ENCODE results near the gene STX8. TPM values are rescaled to one million over a fixed set of nuclear protein-coding genes. Genes with fewer than 3 reads are reported as not detected.

The STX8 gene
- total RNA-seq, 2 experiments from 2014 or later, result 57.9 to 74.2 TPM

DNA sequence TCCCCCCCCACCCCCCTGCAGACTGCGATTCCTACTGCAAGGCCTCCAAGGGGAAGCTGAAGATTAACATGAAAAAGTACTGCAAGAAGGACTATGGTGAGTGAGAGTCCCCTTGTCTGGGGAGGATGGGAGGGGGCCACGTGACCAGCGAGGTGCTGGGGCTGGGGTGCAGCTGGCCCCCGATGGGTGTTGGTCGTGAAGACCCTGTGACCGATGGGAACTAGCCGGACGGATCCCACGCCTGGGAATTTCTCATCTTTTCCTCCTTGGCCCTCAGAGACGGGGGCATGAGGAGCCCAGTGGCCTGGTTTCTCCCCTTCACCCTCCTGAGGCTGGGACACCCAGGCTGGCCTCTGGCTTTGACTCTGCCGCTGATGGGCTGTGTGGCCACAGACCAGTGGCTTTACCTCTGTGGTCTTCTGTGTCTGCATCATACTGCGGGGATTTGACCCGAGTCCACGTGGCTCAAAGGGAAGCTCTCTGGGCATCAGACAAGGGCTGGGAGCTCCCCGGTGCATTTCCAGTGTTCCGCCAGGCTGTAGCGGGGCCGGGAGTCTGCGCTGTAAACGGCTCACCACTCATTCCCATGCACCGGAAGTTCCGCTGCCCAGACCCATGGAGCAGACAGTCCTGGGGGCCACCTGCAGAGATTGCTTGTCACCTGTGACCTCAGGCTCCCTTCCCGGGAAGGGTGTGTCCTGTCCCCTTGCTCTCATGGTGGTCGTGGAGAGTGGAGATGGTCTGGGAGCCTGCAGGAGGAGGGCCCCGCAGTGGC, 354.3 kb downstream of the STX8 start:
- no peak overlapping the region for H3K27ac Mint-ChIP-seq
- H3K27me3 Mint-ChIP-seq, result no peaks in the 10 kb centered on the region
- no peak for DNase-seq
- CTCF ChIA-PET, result no interaction called here
- no peaks in the 10 kb centered on the region for H3K4me1 Mint-ChIP-seq
- no peak overlapping the region for H3K4me3 Mint-ChIP-seq
- no peak for ATAC-seq
- peaks cover 3% of the 10 kb centered on the region for H3K9me3 Mint-ChIP-seq (ENCODE audit: low read depth)
- H3K36me3 Mint-ChIP-seq, result no peaks in the 10 kb centered on the region

DNA sequence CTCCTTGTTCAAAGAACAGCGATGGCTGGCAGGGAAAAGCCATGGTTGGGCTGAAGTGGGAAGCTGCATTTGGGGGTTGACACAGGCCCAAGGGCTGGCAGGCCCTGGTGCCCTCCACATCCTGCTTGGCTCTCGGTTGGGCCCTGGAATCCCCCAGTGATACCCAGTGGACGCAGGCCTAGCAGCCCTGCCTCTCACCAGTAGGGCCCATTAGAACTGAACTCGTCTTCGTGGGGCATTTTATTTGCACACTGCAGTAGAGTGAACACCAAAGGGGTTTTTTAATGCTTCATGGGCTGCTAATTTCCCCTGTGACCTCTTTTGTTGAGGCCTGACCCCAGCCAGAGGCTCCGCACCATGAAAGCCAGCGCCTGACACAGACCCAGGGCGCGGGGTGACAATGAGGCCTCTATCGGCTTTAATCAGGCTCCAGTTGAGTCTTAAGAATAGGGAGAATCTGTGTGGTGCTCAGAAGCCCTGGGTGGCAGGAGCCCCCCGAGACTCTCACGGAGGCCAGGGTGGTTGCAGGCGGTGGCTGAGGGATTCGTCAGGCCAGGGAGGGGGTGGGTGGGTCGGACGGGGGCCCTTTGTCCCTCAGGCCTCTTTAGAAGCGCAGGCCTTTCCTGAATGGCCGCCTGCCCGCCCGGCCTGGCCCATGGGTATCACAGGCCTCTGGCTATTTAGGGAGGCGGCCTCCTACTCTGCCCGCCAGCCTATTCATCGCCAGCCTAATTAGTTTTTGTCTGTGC, 355.0 kb downstream of the STX8 start:
- DNase-seq (no peak), ATAC-seq (no peak)
- no peaks in the 10 kb centered on the region for H3K4me1 Mint-ChIP-seq
- H3K27me3 Mint-ChIP-seq, result no peaks in the 10 kb centered on the region
- peaks cover 10% of the 10 kb centered on the region for H3K9me3 Mint-ChIP-seq (ENCODE audit: low read depth)
- CTCF ChIA-PET, result no interaction called here
- H3K4me3 Mint-ChIP-seq, result no peak overlapping the region
- H3K27ac Mint-ChIP-seq, result no peak overlapping the region
- H3K36me3 Mint-ChIP-seq, result no peaks in the 10 kb centered on the region

- no peaks in the 10 kb centered on the region for H3K4me1 Mint-ChIP-seq
- no peak for ATAC-seq
- no peak for DNase-seq
- H3K9me3 Mint-ChIP-seq (ENCODE audit: low read depth), result peaks cover 15% of the 10 kb centered on the region
- H3K36me3 Mint-ChIP-seq, result no peaks in the 10 kb centered on the region
- CTCF ChIA-PET, result no interaction called here
- no peak overlapping the region for H3K4me3 Mint-ChIP-seq
- H3K27me3 Mint-ChIP-seq, result no peaks in the 10 kb centered on the region
- H3K27ac Mint-ChIP-seq, result no peak overlapping the region
Observed at GRCh38 chr17:9219631-9220397, 355.8 kb downstream of the STX8 start.

DNA sequence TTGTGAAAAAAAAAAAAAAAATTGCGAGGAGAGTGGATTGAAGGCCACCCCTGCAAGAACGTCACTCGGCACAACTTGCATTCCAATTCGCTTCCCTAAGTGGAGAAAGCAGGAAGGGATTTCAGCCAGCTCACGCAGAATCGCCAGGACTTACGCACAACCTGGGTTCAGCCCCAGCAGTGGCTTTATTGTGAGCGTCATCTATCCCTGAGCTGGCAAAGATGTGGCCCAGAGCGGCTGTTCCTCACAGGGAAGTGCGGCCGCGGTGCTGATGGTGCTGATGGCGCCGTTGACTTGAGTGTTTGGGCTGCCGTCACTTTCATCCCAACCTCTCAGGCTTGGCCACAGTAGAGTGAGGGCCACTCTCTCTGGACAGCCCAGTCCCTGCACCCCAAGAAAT, 356.7 kb downstream of the STX8 start:
- no peak overlapping the region for H3K4me3 Mint-ChIP-seq
- H3K9me3 Mint-ChIP-seq (ENCODE audit: low read depth), result peaks cover 15% of the 10 kb centered on the region
- no peaks in the 10 kb centered on the region for H3K27me3 Mint-ChIP-seq
- H3K27ac Mint-ChIP-seq, result no peak overlapping the region
- H3K4me1 Mint-ChIP-seq, result no peaks in the 10 kb centered on the region
- CTCF ChIA-PET, result no interaction called here
- DNase-seq, result no peak
- no peak for ATAC-seq
- H3K36me3 Mint-ChIP-seq, result no peaks in the 10 kb centered on the region

DNA sequence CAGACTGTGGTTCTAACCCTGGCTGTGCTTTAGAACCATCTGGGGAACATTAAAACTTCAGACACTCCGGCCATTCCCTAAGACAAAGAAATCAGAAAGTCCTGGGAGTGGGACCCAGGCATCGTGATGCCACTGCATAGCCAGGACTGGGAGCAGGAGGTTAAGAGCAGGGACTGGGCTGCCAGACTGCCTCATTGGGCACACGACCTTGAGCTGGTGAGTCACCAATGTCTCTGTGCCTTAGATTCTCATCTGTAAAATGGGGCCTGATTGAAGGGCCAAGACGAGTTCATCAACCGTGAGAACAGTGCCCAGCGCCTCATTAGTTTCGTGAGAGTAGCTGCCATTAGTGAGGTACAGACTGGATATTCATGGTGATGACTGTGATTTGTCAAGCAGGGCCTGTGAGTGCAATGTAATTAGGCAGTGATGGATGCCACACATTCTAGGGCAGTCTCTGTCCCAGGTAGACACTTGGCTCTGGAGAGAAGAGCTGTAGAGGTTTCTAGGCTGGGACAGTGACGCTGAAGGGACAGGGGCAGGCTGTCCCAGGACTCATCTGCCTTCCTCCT, 357.5 kb downstream of the STX8 start:
- ATAC-seq (no peak), DNase-seq (no peak)
- Mint-ChIP-seq H3K4me3 (no peak overlapping the region), H3K27ac (no peak overlapping the region), H3K9me3 (ENCODE audit: low read depth) (peaks cover 17% of the 10 kb centered on the region), H3K36me3 (no peaks in the 10 kb centered on the region), H3K27me3 (no peaks in the 10 kb centered on the region), H3K4me1 (no peaks in the 10 kb centered on the region)
- CTCF ChIA-PET, result no interaction called here

- Mint-ChIP-seq H3K4me1 (no peaks in the 10 kb centered on the region), H3K27me3 (no peaks in the 10 kb centered on the region), H3K4me3 (no peak overlapping the region), H3K9me3 (ENCODE audit: low read depth) (peaks cover 17% of the 10 kb centered on the region), H3K36me3 (no peaks in the 10 kb centered on the region), H3K27ac (no peak overlapping the region)
- DNase-seq (no peak), ATAC-seq (no peak)
- CTCF ChIA-PET, result no interaction called here
Observed at GRCh38 chr17:9217151-9218056, 358.2 kb downstream of the STX8 start.

DNA sequence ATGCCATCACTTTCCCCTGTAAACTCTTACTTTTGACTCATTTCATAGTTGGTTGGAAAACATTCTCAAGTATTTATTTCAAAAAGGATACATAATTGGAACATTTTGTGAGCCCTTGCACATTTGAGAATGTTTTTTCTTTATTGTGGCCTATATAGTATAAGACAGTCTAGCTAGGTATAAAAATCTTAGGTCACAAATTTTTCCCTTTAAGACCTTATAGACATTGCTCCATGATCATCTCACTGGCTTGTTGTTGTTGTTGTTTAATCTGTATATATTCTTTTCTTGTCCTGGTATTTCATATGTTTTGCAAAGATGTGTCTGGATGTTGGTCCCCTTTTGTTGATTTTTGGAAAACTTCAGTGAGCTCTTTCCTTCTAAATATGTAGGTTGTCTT, 360.2 kb downstream of the STX8 start:
- CTCF ChIA-PET, result no interaction called here
- Mint-ChIP-seq H3K36me3 (no peaks in the 10 kb centered on the region), H3K27me3 (no peaks in the 10 kb centered on the region), H3K4me1 (no peaks in the 10 kb centered on the region), H3K27ac (no peak overlapping the region), H3K4me3 (no peak overlapping the region), H3K9me3 (ENCODE audit: low read depth) (peaks cover 17% of the 10 kb centered on the region)
- DNase-seq (no peak), ATAC-seq (no peak)

DNA sequence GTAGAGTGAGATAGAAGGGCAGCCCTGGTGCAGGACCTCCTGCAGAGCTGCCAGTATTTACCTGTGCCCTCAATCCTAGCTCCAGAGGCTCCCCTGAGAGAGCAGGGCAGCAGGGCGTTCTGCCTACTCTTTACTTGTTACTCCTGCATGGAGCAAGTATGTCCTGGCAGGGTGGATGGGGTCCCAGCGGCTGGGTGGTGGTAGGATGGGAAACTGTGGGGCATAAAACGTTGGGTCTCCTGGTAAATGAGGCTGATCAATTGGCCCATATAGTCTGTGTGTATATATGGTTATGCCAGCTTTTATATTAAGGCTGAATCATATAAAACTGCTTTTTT, 362.3 kb downstream of the STX8 start:
- ATAC-seq, result no peak
- Mint-ChIP-seq H3K36me3 (no peaks in the 10 kb centered on the region), H3K27me3 (peaks cover 2% of the 10 kb centered on the region), H3K4me3 (no peak overlapping the region), H3K4me1 (no peaks in the 10 kb centered on the region), H3K27ac (no peak overlapping the region), H3K9me3 (ENCODE audit: low read depth) (peaks cover 17% of the 10 kb centered on the region)
- CTCF ChIA-PET, result no interaction called here
- DNase-seq, result no peak

DNA sequence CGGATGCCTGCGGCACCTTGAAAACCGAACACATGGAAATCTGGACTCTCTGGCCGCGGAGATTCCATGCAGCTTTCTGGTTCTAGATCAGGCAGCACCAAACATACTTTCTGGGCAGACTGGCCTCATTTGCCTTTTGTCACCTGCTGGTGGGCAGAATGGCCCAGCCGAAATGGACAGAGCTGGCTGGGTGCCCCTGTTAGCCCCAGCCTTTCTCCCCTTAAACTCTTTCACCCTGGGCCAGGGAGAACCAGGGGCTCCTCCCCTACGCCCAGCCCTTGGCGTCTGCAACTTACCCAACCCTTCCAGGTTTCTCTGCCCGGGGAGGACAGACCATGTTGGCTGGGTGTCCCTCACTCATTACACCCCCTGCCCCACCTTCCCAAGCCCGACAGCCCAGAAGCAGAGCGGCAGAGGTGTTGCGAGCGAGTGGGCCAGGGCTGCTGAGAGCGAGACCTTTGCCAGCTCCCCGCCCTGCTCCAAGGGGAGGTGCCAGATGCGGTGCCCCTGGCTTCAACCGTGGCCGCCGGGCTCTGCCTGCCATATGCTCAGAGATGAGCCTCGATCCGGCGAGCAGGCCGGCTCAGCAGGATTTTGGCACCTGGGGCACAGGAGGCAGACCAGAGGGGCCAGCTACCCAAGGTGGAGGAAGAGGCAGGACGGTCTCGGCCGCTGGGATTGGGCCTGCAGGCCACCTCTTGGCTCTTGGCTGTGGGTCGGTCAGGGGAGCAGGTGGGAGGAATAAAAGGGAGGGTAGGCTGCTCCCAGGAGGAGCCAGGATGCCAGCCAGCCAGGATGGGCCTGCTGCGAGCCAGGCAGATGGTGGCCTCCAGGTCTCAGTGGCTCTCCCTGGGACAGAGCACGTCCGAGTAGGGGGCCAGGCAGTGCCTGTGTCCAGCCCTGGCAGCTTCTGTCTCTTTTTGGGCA, 363.0 kb downstream of the STX8 start:
- Mint-ChIP-seq H3K27ac (no peak overlapping the region), H3K4me1 (no peaks in the 10 kb centered on the region), H3K9me3 (ENCODE audit: low read depth) (peaks cover 17% of the 10 kb centered on the region), H3K27me3 (peaks cover 2% of the 10 kb centered on the region), H3K4me3 (no peak overlapping the region), H3K36me3 (no peaks in the 10 kb centered on the region)
- no peak for ATAC-seq
- no peak for DNase-seq
- CTCF ChIA-PET, result no interaction called here

GRCh38 chr17:9211133-9211765, 364.4 kb downstream of the STX8 start:
- no peak for DNase-seq
- CTCF ChIA-PET, result no interaction called here
- Mint-ChIP-seq H3K27me3 (peaks cover 2% of the 10 kb centered on the region), H3K36me3 (no peaks in the 10 kb centered on the region), H3K9me3 (ENCODE audit: low read depth) (peaks cover 13% of the 10 kb centered on the region), H3K4me3 (no peak overlapping the region), H3K4me1 (no peaks in the 10 kb centered on the region), H3K27ac (no peak overlapping the region)
- no peak for ATAC-seq

DNA sequence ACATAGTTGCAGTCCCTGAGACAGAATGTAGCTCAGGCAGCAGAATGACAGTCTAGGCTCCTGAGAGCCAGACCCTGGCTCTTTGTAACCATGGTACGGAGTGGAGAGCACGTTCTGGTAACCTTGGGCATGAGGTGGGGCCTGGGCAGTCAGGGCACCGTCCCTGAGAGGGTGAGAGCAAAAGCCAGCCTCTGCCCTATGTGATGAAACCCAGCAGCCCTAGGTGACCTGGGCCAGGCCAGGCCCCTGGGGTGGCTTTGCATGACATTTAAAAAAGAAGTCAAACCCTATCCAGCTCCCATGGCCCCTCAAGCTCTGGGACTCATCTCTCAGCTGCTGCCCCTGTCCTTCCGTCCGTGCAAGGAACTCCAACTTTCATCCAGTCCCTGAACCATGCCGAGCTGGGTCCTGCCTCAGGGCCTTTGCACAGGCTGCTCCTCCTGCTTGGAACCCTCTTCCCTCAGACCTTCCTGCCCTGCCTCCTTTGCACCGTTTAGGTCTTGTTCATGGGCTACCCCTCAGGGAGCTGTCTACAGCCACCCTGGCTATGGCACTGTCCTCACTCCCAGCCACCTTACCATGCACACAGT, 365.7 kb downstream of the STX8 start:
- ATAC-seq (no peak), DNase-seq (no peak)
- Mint-ChIP-seq H3K4me3 (no peak overlapping the region), H3K9me3 (ENCODE audit: low read depth) (peaks cover 2% of the 10 kb centered on the region), H3K36me3 (no peaks in the 10 kb centered on the region), H3K4me1 (no peaks in the 10 kb centered on the region), H3K27me3 (peaks cover 5% of the 10 kb centered on the region), H3K27ac (no peak overlapping the region)
- CTCF ChIA-PET, result no interaction called here

DNA sequence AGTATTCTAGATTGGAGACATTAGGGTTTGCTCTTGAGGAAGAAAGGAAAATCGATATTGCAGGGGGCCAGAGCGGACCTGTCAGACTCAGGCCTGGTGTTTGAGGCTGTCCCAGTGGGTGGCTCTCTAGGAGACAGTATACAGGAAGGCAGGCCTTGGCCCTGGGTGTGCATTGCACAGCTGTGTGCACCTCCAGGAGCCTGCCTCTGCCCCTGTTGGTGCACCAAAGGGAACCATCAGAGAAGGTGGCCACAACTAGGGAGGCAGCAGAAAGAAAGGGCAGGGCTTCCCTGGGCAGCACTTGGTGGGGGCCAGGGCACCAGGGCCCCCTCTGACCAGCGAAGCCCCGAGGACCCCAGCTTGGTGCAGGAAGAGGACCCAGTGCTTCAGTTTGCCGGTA, 366.3 kb downstream of the STX8 start:
- DNase-seq (no peak), ATAC-seq (no peak)
- Mint-ChIP-seq H3K4me1 (no peaks in the 10 kb centered on the region), H3K27me3 (peaks cover 8% of the 10 kb centered on the region), H3K4me3 (no peak overlapping the region), H3K27ac (no peak overlapping the region), H3K9me3 (ENCODE audit: low read depth) (peaks cover 2% of the 10 kb centered on the region), H3K36me3 (no peaks in the 10 kb centered on the region)
- CTCF ChIA-PET, result no interaction called here
